GM18951 (cell line): ENCODE data around the gene USP14.

Experiments
- POLR2A ChIP-seq: IDR thresholded peaks from 4 replicates; pipeline ENCODE4 v1.6.1; 2011; ENCODE audit warnings: mild to moderate bottlenecking; ENCODE audit not compliant: insufficient read length, insufficient read depth; ENCODE audit errors: extremely low read depth
- in situ Hi-C: fragments of 300-500 bp; cut with MboI; formaldehyde crosslinking; loops from one replicate; pipeline ENCODE4 v1.12.0; 2022; ENCODE audit warnings: low sequenced_read_pairs, mixed read lengths, inconsistent platforms; ENCODE audit not compliant: unreplicated experiment

Gene USP14

DNA sequence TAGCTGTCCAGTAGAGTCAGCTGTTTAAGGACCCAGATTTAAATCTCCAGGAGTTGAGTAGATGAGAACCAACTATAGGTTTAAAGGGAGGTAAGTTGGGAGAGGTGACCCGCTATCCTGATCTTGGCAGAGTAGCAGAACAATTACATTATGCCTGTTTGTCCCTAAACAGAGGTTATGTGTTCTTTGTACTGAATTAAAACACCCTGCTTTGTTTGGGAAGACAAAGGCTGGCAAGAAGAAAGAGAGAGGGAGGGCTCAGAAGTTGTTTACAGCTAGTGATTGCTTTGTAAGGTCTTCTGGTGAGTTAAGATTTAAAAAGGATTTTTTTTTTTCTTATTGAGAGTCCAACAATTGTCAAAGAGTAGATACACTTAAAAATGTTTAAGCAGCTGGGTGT, 37.3 kb downstream of the USP14 start:
- no peak for TF ChIP-seq POLR2A
- in situ Hi-C loops, result no loop called here

GRCh38 chr18:199214-199613, 40.9 kb downstream of the USP14 start:
- no peak for TF ChIP-seq POLR2A
- in situ Hi-C loops, result no loop called here

DNA sequence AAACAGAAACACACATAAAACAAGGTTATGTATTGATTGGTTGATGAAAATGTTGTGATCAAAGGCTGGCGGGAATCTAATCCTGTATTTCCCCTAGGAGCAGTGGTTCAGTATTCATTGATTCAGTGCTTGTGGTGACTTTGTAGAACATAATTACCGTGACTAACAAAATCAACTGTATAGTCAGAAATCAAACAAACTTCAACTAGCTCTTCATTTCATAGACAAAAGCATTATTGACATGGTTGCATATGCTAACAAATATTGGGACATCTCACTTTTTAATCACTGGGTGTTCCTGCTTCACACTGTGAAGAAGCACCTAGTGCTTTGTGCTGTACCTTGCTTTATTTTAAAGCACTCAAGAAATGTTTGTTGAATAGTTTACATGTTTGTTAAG, 41.4 kb downstream of the USP14 start:
- in situ Hi-C loops, result no loop called here
- TF ChIP-seq POLR2A, result no peak

DNA sequence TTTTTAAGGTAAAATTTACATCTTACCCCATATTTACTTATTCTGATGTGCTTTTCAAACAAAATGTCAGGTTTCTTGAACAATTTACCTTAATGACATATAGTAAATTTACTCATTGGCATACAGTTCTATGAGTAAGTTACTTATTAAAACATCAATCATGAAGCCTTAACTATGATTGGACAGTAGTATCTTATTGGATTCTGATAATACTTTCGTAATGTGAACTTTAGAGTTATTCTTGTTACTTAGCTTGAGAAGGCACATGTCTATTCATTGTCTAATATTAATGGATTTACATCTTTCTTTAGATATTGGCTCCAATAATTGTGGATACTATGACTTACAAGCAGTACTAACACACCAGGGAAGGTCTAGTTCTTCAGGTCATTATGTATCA, 51.7 kb downstream of the USP14 start:
- TF ChIP-seq POLR2A, result no peak
- in situ Hi-C loops, result no loop called here

GRCh38 chr18:210733-211132, 52.4 kb downstream of the USP14 start:
- TF ChIP-seq POLR2A, result no peak
- in situ Hi-C loops, result no loop called here

DNA sequence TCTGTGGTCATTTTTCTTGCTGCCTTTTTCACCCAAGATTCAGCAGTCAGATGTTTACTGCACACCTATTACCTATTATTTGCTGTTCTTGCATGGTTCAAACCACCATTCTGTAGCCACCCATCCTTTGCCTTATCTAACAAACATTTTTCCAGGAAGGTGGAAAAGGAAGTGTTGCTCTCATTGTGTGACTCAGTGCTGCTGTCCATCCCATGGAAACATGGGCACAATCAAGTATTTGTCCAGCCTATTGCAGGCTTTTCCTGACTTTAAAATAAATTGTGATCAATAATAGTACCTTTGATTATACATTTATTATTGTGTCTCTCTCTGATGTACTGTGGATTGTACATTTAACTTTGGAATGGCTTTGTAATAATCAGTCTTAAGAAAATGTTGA, 53.2 kb downstream of the USP14 start:
- TF ChIP-seq POLR2A, result no peak
- in situ Hi-C loops, result no loop called here

- TF ChIP-seq POLR2A, result no peak
- in situ Hi-C loops, result no loop called here
Observed at GRCh38 chr18:212780-213179, 54.4 kb downstream of the USP14 start.

GRCh38 chr18:213505-213904, 55.1 kb downstream of the USP14 start:
- in situ Hi-C loops, result no loop called here
- TF ChIP-seq POLR2A, result no peak

DNA sequence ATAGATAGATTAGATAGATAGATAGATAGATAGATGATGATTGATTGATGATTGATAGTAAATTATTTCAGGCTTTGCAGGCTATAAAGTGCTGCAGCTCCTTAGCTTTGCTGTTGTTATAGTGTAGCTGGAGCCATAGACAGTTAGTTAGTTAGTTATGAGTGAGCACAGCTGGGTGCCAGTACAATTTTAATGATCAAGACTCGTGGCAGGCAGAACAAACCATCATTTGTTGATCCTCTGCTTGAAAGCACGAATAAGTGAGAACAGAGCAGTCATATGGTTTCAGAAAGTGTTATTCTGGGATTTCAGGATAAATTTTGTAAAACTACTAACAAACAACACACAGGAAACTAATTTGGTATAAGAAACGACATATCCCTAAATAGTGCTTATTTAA, 55.6 kb downstream of the USP14 start:
- in situ Hi-C loops, result no loop called here
- TF ChIP-seq POLR2A, result no peak

DNA sequence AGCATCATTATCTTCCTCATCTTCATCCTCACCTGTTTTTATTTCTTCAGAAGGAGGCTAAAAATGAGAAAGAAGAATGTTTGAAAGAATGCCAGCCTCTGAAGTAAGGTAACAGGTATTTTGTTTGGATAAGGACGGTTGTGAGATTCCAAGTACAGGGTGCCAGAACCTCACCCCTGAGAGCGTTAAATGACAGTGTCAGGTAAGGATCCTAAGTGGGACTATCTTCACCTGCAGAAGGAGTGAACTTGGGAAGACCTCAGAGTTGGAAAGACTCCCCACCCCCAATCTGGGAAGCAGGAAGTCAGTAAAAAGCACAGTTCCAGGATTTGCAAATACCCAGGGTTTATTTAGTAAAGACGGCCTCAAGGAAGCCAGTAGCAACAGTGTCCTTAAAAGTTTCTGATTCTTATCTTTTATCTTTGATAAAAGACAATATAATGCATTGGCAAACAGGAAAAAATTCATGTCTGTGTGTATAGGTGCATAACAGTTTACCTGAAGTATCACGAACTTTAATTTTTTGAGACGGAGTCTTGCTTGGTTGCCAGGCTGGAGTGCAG, 57.2 kb downstream of the USP14 start:
- no peak for TF ChIP-seq POLR2A
- in situ Hi-C loops, result no loop called here

- in situ Hi-C loops, result no loop called here
- no peak for TF ChIP-seq POLR2A
Observed at GRCh38 chr18:217532-218336, 59.4 kb downstream of the USP14 start.

DNA sequence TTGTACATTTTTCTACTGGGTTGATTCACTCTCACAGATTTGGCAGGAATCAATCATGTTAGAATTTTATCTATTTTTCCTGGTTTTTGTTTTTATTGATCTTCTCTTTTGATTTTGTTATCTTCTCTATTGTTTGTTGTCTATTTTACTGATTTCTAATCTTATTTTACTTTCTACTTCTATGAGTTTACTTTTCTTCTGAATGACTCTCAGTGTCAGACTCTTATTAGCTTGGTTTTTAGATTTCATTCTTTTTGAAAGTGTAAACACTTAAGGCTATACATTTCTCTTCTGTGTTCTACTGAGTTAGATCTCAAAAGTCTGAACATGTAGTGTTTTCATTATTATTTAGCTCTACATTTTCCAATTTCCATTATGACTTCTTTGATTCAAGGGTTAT, 62.4 kb downstream of the USP14 start:
- no peak for TF ChIP-seq POLR2A
- in situ Hi-C loops, result no loop called here

- no peak for TF ChIP-seq POLR2A
- in situ Hi-C loops, result no loop called here
Observed at GRCh38 chr18:225745-226144, 67.4 kb downstream of the USP14 start.

DNA sequence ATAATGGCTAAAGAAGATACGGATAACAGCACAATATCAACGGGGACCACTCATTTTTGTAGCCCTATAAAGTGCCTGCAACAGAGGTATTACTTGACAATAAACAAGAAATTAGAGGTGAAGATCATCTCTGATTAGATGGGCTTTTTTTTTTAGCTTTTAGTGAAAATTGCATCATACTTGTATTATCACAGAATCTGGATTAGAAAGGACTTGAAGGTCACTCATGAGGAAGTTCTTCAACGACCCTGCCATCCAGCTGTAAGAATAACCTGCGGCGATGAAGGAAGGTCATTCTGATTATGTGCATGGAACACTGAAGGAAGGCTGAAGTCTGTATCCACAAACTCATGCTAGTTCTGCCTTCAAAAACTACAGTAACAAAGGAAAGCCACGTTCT, 69.0 kb downstream of the USP14 start:
- in situ Hi-C loops, result no loop called here
- TF ChIP-seq POLR2A, result no peak

DNA sequence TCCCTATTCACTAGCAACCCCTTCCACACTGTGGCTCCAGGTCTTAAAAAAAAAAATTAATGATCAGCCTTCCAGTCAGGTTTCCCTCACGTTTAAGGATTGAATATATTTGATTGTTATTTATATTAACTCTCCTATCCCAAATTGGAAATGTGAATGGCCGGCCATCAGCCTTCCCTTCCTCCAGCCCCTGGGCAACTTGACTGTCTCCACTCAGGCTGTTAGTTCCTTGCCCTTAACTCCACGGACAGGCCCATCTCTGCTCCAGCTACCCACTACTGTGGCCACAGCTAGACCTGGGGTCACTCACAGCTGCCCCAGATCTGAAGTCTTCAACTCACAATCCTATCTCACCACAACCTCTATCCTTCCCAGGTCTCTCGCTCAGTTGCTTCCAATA, 69.5 kb downstream of the USP14 start:
- in situ Hi-C loops, result no loop called here

DNA sequence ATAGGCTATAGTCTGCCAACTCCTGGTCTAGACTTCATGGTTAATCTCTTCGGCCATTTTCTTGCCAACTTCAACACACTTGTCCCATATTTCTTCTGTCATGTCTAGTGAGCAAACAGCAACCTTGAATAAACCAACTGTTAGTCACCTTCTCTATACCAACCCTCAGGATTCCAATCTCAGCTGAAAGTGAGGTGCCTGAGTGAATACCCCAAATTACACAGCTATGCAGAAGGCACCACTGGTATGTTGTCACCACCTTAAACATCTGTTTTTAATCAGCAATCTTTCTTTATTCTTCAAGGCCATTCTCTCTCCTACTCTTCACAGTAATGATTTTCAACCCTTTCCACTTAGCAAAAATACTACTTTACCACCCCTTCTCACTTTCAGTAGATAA, 70.2 kb downstream of the USP14 start:
- in situ Hi-C loops, result no loop called here
- no peak for TF ChIP-seq POLR2A

More for the DNA sequence above, 69.5 kb downstream of the USP14 start:
- TF ChIP-seq POLR2A, result no peak
